H1 (cell line): ENCODE results near the gene LRP3.

Experiments
- CTCF ChIP-seq, 3 experiments: IDR thresholded peaks; 1 replicate in 2 of 3; 2 replicates in 1 of 3; pipeline versions ENCODE4 v1.5.1 to v1.6.1; 2011; ENCODE audit warnings: low read length in 3 of 3, mild to moderate bottlenecking in 3 of 3, inconsistent platforms in 2 of 3, low read depth in 1 of 3, moderate library complexity in 1 of 3; ENCODE audit not compliant: insufficient read depth in 1 of 3; ENCODE audit errors: control extremely low read depth in 1 of 3
- EZH2 ChIP-seq: fragments of 200-600 bp; sonication (generic); IDR thresholded peaks from 2 replicates; pipeline ENCODE4 v1.7.1; 2012; ENCODE audit warnings: low read depth, mild to moderate bottlenecking, moderate library complexity, low read length, inconsistent platforms; ENCODE audit not compliant: severe bottlenecking
- NANOG ChIP-seq: IDR thresholded peaks from 2 replicates; pipeline ENCODE4 v1.6.1; 2011; ENCODE audit warnings: low read length, low read depth, mild to moderate bottlenecking, inconsistent platforms; ENCODE audit not compliant: insufficient read depth, poor library complexity, severe bottlenecking
- NRF1 ChIP-seq: IDR thresholded peaks from 2 replicates; pipeline ENCODE4 v1.6.1; 2011; ENCODE audit warnings: mild to moderate bottlenecking, low read depth, low read length, improper control_type of control experiment

- TF ChIP-seq CTCF (IDR thresholded peaks at IDR 0.05; ENCODE audit: control extremely low read depth in 1 of 3, insufficient read depth in 1 of 3, low read depth in 1 of 3, low read length in 3 of 3): no peak
- no peak for TF ChIP-seq NRF1
- no peak for TF ChIP-seq NANOG
- TF ChIP-seq EZH2: no peak
These were observed 62.1 kb downstream of the LRP3 start for GRCh38 chr19:33256261-33256660.
